ENCODE results near the gene HCAR2. TPM values are rescaled to one million over a fixed set of nuclear protein-coding genes. Genes with fewer than 3 reads are reported as not detected.
"Not testable (repeated sequence)": the region's sequence is repeated elsewhere in the genome, so short reads cannot be mapped to it uniquely, and the experiment has no call there.

The HCAR2 gene
- total RNA-seq, 1 experiment from 2014 or later: not detected

- Histone ChIP-seq H3K4me2 (ENCODE audit: insufficient read depth, insufficient read length, low read length) (no peak overlapping the region), H3K18ac (ENCODE audit: insufficient read length, low read depth, low read length) (no peak overlapping the region), H3K4me1 (ENCODE audit: insufficient read depth, low read length) (no peaks in the 10 kb centered on the region; the same call in 1 of the 2 replicates), H3K79me1 (ENCODE audit: insufficient read depth, low read depth, low read length, poor library complexity, severe bottlenecking) (no peaks in the 10 kb centered on the region), H2BK120ac (ENCODE audit: low read depth, low read length, poor library complexity, severe bottlenecking) (no peak overlapping the region), H3K9ac (ENCODE audit: extremely low read depth, insufficient read length, low read length) (no peak overlapping the region), H2BK15ac (ENCODE audit: low read depth, low read length) (no peak overlapping the region), H3K4ac (ENCODE audit: low read depth, low read length) (no peak overlapping the region), H3K23me2 (ENCODE audit: insufficient read length, low read depth, low read length, poor library complexity, severe bottlenecking) (no peaks in the 10 kb centered on the region), H3K14ac (ENCODE audit: insufficient read depth, low read length) (no peak overlapping the region), H2AFZ (ENCODE audit: low read length) (no peak overlapping the region), H4K91ac (ENCODE audit: insufficient read length, low read depth, low read length) (no peak overlapping the region), H2BK12ac (ENCODE audit: insufficient read length, low read depth, low read length) (no peak overlapping the region), H4K5ac (ENCODE audit: insufficient read length, low read depth, low read length) (peak overlapping the region; percentile 42), H3T11ph (ENCODE audit: low read length) (no peak overlapping the region), H3K23ac (ENCODE audit: insufficient read length, low read depth, low read length) (no peak overlapping the region), H3K27ac (ENCODE audit: insufficient read length, low read depth, low read length) (no peak overlapping the region), H3K79me2 (ENCODE audit: insufficient read depth, low read length) (no peaks in the 10 kb centered on the region), H3K9me3 (ENCODE audit: control insufficient read depth, low read depth, low read length) (no peaks in the 10 kb centered on the region), H4K8ac (replicated peaks; ENCODE audit: insufficient read length, low read depth, low read length) (no peak overlapping the region), H3K27me3 (ENCODE audit: insufficient read depth, low read length) (no peaks in the 10 kb centered on the region), H2BK5ac (ENCODE audit: insufficient read length, low read length) (no peak overlapping the region), H2AK5ac (ENCODE audit: insufficient read length, low read length) (no peak overlapping the region), H3K56ac (ENCODE audit: insufficient read length, low read depth, low read length) (no peak overlapping the region), H4K20me1 (ENCODE audit: control insufficient read depth, insufficient read depth, insufficient read length) (no peaks in the 10 kb centered on the region), H2BK20ac (ENCODE audit: low read depth, low read length, poor library complexity, severe bottlenecking) (no peak overlapping the region)
- H3K27ac Mint-ChIP-seq: no peak overlapping the region
- H3K9me3 Mint-ChIP-seq: peaks cover 2 to 4% of the 10 kb centered on the region in 2 experiments; a peak in 3 of 5 replicates
- H3K4me1 Mint-ChIP-seq: peaks cover 0 to 7% of the 10 kb centered on the region in 2 experiments; a peak in 3 of 4 replicates
- peaks cover 0 to 5% (median 0%) of the 10 kb centered on the region in 3 experiments; a peak in 2 of 7 replicates for H3K36me3 Mint-ChIP-seq (ENCODE audit: insufficient read depth in 1 of 3, low read depth in 3 of 3)
- DNase-seq: no peak
- no CpG with 5 or more reads among the region's 4 CpGs for WGBS (ENCODE audit: extremely low coverage, insufficient read length, low lambda C conversion rate)
- no peaks in the 10 kb centered on the region; the same call in 1 of the 2 replicates for H3K27me3 Mint-ChIP-seq (ENCODE audit: low read depth)
- TF ChIP-seq, protein P1, sequence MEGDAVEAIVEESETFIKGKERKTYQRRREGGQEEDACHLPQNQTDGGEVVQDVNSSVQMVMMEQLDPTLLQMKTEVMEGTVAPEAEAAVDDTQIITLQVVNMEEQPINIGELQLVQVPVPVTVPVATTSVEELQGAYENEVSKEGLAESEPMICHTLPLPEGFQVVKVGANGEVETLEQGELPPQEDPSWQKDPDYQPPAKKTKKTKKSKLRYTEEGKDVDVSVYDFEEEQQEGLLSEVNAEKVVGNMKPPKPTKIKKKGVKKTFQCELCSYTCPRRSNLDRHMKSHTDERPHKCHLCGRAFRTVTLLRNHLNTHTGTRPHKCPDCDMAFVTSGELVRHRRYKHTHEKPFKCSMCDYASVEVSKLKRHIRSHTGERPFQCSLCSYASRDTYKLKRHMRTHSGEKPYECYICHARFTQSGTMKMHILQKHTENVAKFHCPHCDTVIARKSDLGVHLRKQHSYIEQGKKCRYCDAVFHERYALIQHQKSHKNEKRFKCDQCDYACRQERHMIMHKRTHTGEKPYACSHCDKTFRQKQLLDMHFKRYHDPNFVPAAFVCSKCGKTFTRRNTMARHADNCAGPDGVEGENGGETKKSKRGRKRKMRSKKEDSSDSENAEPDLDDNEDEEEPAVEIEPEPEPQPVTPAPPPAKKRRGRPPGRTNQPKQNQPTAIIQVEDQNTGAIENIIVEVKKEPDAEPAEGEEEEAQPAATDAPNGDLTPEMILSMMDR (conservative IDR thresholded peaks at IDR 0.05): no peak
- no peak overlapping the region for H3K4me3 Mint-ChIP-seq
Observed at GRCh38 chr12:122681814-122682213, 21.3 kb downstream of the HCAR2 start.

DNA sequence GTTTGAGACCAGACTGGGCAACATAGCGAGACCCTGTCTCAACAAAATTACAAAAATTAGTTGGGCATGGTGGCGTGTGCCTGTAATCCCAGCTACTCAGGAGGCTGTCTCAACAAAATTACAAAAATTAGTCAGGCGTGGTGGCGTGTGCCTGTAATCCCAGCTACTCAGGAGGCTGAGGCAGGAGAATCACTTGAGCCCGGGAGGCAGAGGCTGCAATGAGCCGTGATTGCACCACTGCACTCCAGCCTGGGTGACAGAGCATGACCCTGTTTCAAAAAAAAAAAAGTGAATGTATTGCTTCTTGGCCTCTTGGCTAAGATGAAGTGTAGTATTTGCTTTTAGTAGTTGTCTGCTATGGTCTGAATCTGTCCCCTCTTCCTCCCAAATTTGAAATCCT is 22.2 kb downstream of the HCAR2 start:
- not testable (repeated sequence) for H3K27ac ChIP-seq (ENCODE audit: insufficient read length, low read depth, low read length); H3K4ac ChIP-seq (ENCODE audit: low read depth, low read length); H2AFZ ChIP-seq (ENCODE audit: low read length); H4K8ac ChIP-seq (replicated peaks; ENCODE audit: insufficient read length, low read depth, low read length); H3K14ac ChIP-seq (ENCODE audit: insufficient read depth, low read length); H2BK5ac ChIP-seq (ENCODE audit: insufficient read length, low read length); H3K27me3 Mint-ChIP-seq (ENCODE audit: low read depth); H4K5ac ChIP-seq (ENCODE audit: insufficient read length, low read depth, low read length); H3K27me3 ChIP-seq (ENCODE audit: insufficient read depth, low read length); H2BK15ac ChIP-seq (ENCODE audit: low read depth, low read length); H2AK5ac ChIP-seq (ENCODE audit: insufficient read length, low read length); H3K23me2 ChIP-seq (ENCODE audit: insufficient read length, low read depth, low read length, poor library complexity, severe bottlenecking); H4K91ac ChIP-seq (ENCODE audit: insufficient read length, low read depth, low read length); H3K36me3 Mint-ChIP-seq (ENCODE audit: insufficient read depth in 1 of 3, low read depth in 3 of 3); H3K27ac Mint-ChIP-seq; H3K56ac ChIP-seq (ENCODE audit: insufficient read length, low read depth, low read length); H3K23ac ChIP-seq (ENCODE audit: insufficient read length, low read depth, low read length); H3K9me3 ChIP-seq (ENCODE audit: control insufficient read depth, low read depth, low read length); H4K20me1 ChIP-seq (ENCODE audit: control insufficient read depth, insufficient read depth, insufficient read length); H3K4me1 ChIP-seq (ENCODE audit: insufficient read depth, low read length); H3K9me3 Mint-ChIP-seq; H3K79me1 ChIP-seq (ENCODE audit: insufficient read depth, low read depth, low read length, poor library complexity, severe bottlenecking); H3T11ph ChIP-seq (ENCODE audit: low read length); H2BK12ac ChIP-seq (ENCODE audit: insufficient read length, low read depth, low read length); H3K79me2 ChIP-seq (ENCODE audit: insufficient read depth, low read length); H3K18ac ChIP-seq (ENCODE audit: insufficient read length, low read depth, low read length); H3K9ac ChIP-seq (ENCODE audit: extremely low read depth, insufficient read length, low read length); H3K4me1 Mint-ChIP-seq; H3K4me2 ChIP-seq (ENCODE audit: insufficient read depth, insufficient read length, low read length); H2BK120ac ChIP-seq (ENCODE audit: low read depth, low read length, poor library complexity, severe bottlenecking); H2BK20ac ChIP-seq (ENCODE audit: low read depth, low read length, poor library complexity, severe bottlenecking); DNase-seq; H3K4me3 Mint-ChIP-seq
- no CpG with 5 or more reads among the region's 6 CpGs for WGBS (ENCODE audit: extremely low coverage, insufficient read length, low lambda C conversion rate)
